Type B pancreatic cell (in vitro differentiated cells): ENCODE measurements around the gene PPP6C. TPM values are rescaled to one million over a fixed set of nuclear protein-coding genes. Genes with fewer than 3 reads are reported as not detected.
"Not testable (repeated sequence)": the region's sequence is repeated elsewhere in the genome, so short reads cannot be mapped to it uniquely, and the experiment has no call there.

Source experiments
- DNase-seq: peaks from one replicate; pipeline ENCODE4 v3.0.0; 2021; ENCODE audit warnings: mixed read lengths; ENCODE audit not compliant: unreplicated experiment; ENCODE audit errors: extremely low spot score
- H3K27ac Mint-ChIP-seq: 2 replicates; pipeline ENCODE4 v1.8.0; 2021; ENCODE audit warnings: mild to moderate bottlenecking, mixed read lengths
- H3K27me3 Mint-ChIP-seq: 2 replicates; pipeline ENCODE4 v1.8.0; 2021; ENCODE audit warnings: mixed read lengths
- H3K36me3 Mint-ChIP-seq: 2 replicates; pipeline ENCODE4 v1.8.0; 2021; ENCODE audit warnings: mixed read lengths
- H3K4me1 Mint-ChIP-seq: one replicate; pipeline ENCODE4 v1.8.0; 2021; ENCODE audit warnings: mixed read lengths; ENCODE audit not compliant: unreplicated experiment
- H3K4me3 Mint-ChIP-seq: 2 replicates; pipeline ENCODE4 v1.8.0; 2021; ENCODE audit warnings: mild to moderate bottlenecking, mixed read lengths
- H3K9me3 Mint-ChIP-seq: 2 replicates; pipeline ENCODE4 v1.8.0; 2021; ENCODE audit warnings: mixed read lengths
- total RNA-seq: library from RNA; stranded (reverse); gene quantifications from 2 replicates; pipeline ENCODE4 v1.2.1, GENCODE V29; 2021; ENCODE audit warnings: low replicate concordance
- TF ChIP-seq, protein P1 (sequence below): fragments of 200-600 bp; sonication (generic); conservative IDR thresholded peaks from 2 replicates; pipeline ENCODE4 v1.5.0; 2021; ENCODE audit warnings: antibody characterized with exemption, mild to moderate bottlenecking

The PPP6C gene
- total RNA-seq, 1 donor from 2014 or later: 35.2 TPM

DNA sequence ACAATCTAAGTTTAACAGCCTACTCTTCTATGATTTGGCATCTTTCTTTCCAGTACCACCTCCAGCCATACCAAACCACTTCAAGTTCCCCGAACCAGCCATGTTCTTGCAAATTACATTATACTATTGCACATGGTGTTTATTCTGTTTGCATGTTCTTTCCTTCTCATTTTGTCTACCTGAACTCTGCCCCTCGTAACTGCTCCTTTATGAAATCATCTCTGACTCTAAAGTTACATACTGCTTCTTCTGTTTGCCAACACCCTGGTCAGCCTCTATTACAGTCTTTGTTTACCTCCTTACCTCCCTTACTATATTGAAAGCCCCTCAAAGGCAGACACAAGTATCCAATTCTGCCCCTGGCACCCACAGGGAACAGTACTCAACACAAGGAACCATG, 6.0 kb downstream of the PPP6C start:
- H3K27ac Mint-ChIP-seq: no peak overlapping the region

DNA sequence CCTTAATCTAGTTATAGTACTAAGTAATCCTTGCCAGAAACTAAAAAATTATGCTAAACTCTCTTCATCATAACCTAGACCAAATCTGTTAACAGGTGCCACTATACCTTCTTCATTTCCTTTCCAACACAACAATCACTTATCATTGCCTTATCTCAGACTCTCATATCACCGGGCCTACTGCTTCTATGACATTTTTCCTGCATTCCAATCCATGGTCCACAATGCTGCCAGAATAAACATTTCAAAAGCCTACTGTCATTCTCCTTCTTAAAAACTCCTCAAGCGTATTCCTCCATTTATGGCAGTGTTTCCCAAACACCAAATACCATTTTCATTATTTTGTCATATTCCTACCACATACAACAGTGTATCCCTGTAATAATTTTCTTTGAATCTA, 6.5 kb downstream of the PPP6C start:
- Mint-ChIP-seq H3K36me3 (peaks cover 18% of the 10 kb centered on the region), H3K4me1 (peaks cover 20% of the 10 kb centered on the region), H3K27ac (no peak overlapping the region), H3K9me3 (no peaks in the 10 kb centered on the region), H3K27me3 (no peaks in the 10 kb centered on the region), H3K4me3 (no peak overlapping the region)
- no peak for DNase-seq
- TF ChIP-seq, protein P1, sequence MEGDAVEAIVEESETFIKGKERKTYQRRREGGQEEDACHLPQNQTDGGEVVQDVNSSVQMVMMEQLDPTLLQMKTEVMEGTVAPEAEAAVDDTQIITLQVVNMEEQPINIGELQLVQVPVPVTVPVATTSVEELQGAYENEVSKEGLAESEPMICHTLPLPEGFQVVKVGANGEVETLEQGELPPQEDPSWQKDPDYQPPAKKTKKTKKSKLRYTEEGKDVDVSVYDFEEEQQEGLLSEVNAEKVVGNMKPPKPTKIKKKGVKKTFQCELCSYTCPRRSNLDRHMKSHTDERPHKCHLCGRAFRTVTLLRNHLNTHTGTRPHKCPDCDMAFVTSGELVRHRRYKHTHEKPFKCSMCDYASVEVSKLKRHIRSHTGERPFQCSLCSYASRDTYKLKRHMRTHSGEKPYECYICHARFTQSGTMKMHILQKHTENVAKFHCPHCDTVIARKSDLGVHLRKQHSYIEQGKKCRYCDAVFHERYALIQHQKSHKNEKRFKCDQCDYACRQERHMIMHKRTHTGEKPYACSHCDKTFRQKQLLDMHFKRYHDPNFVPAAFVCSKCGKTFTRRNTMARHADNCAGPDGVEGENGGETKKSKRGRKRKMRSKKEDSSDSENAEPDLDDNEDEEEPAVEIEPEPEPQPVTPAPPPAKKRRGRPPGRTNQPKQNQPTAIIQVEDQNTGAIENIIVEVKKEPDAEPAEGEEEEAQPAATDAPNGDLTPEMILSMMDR: no peak

More for the DNA sequence above, 6.0 kb downstream of the PPP6C start:
- peaks cover 18% of the 10 kb centered on the region for H3K36me3 Mint-ChIP-seq
- DNase-seq: no peak
- no peaks in the 10 kb centered on the region for H3K27me3 Mint-ChIP-seq
- peaks cover 20% of the 10 kb centered on the region for H3K4me1 Mint-ChIP-seq
- H3K9me3 Mint-ChIP-seq: no peaks in the 10 kb centered on the region
- no peak overlapping the region for H3K4me3 Mint-ChIP-seq
- TF ChIP-seq, protein P1: no peak

DNA sequence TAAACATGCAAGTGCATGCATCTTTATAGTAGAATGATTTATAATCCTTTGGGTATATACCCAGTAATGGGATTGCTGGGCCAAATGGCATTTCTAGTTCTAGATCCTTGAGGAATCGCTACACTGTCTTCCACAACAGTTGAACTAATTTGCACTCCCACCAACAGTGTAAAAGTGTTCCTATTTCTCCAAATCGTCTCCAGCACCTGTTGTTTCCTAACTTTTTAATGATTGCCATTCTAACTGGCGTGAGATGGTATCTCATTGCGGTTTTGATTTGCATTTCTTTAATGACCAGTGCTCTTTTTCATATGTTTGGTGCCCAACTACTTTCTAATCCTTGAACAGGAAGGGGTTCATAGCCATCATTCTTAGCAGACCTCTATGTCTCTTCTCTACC, 7.8 kb downstream of the PPP6C start:
- Mint-ChIP-seq H3K36me3 (peaks cover 15% of the 10 kb centered on the region), H3K4me1 (peaks cover 14% of the 10 kb centered on the region)
- DNase-seq, H3K4me3 Mint-ChIP-seq, H3K27me3 Mint-ChIP-seq, H3K9me3 Mint-ChIP-seq, H3K27ac Mint-ChIP-seq: not testable (repeated sequence)

DNA sequence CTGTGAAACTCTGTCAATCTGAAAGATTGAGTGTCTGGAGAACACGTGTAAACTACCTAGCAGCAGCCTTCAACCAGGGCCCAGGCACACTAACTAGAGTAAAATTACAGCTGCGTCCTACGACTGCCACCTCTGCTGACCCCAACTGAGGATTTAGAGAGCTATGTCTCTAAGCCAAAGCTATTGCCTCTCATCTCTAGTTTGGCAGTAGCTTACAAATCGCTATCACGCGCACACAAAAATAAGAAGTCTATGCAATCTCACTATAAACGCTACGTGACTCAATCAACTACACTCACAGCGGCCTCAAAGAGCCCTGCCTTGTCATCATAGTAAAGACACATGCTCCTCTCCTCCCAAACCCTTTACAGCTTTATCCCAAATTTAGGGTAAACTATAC, 8.7 kb downstream of the PPP6C start:
- peaks cover 5% of the 10 kb centered on the region for H3K9me3 Mint-ChIP-seq
- peaks cover 18% of the 10 kb centered on the region for H3K36me3 Mint-ChIP-seq
- H3K27me3 Mint-ChIP-seq: no peaks in the 10 kb centered on the region
- H3K27ac Mint-ChIP-seq: no peak overlapping the region
- TF ChIP-seq, protein P1: no peak
- H3K4me3 Mint-ChIP-seq: no peak overlapping the region
- DNase-seq: no peak
- peaks cover 22% of the 10 kb centered on the region for H3K4me1 Mint-ChIP-seq

DNA sequence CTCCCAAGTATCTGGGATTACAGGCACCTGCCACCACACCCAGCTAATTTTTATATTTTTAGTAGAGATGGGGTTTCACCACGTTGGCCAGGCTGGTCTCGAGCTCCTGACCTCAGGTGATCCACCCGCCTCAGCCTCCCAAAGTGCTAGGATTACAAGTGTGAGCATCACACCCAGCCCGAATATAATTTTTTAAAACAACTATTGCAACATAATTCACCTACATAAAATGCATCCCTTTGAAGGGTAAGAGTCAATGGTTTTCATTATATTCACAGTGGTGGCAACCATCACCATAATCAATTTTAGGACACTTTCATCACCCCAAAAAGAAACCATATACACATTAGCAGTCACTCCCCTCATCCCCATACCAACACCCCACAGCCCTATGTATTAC, 9.8 kb downstream of the PPP6C start:
- not testable (repeated sequence) for H3K9me3 Mint-ChIP-seq, H3K27me3 Mint-ChIP-seq, DNase-seq, H3K4me3 Mint-ChIP-seq, H3K27ac Mint-ChIP-seq
- Mint-ChIP-seq H3K4me1 (peaks cover 24% of the 10 kb centered on the region), H3K36me3 (peaks cover 18% of the 10 kb centered on the region)

DNA sequence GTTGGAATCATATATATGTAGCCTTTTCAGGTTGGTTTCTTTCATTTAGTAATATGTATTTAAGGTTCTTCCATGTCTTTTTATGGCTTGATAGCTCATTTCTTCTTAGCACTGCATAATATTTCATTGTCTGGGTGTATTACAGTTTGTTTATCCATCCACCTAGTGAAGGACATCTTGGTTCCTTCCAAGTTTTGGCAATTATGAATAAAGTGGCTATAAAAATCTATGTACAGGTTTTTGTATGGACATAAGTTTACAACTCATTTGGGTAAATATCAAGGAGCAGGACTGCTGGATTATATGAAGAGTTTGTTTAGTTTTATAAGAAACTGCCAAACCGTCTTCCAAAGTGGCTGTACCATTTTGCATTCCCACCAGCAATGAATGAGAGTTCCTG, 11.7 kb downstream of the PPP6C start:
- Mint-ChIP-seq H3K36me3 (peaks cover 19% of the 10 kb centered on the region), H3K4me1 (peaks cover 24% of the 10 kb centered on the region), H3K9me3 (peaks cover 5% of the 10 kb centered on the region), H3K4me3 (no peak overlapping the region), H3K27ac (no peak overlapping the region), H3K27me3 (no peaks in the 10 kb centered on the region)
- TF ChIP-seq, protein P1: no peak
- DNase-seq: no peak

DNA sequence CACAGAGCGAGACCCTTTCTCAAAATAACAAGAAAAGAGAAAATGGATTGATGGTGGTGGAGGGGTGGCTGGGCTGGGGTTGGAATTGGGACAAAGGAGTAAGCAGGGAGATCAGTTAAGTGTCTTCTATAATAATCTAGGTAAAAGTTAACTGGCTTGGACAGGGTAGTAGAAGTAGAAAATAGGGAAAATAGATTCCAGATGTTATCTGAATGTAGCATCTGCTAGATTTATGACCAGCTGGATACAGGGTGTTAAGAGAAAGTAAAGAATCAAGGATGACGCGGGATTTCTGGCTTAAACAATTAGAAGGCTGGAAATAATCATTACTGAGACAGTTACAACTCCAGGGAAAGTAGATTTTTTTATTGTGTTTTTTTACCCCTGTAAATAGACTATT, 13.0 kb downstream of the PPP6C start:
- peaks cover 5% of the 10 kb centered on the region for H3K9me3 Mint-ChIP-seq
- TF ChIP-seq, protein P1: no peak
- no peak for DNase-seq
- H3K27ac Mint-ChIP-seq: peak overlapping the region; percentile 52
- peak overlapping the region; percentile 34 for H3K4me3 Mint-ChIP-seq
- H3K36me3 Mint-ChIP-seq: peaks cover 15% of the 10 kb centered on the region
- no peaks in the 10 kb centered on the region for H3K27me3 Mint-ChIP-seq
- peaks cover 29% of the 10 kb centered on the region for H3K4me1 Mint-ChIP-seq
